PC-9 (cell line): Measurements from ENCODE around the gene HPCA. TPM values are rescaled to one million over a fixed set of nuclear protein-coding genes. Genes with fewer than 3 reads are reported as not detected.

ENCODE experiments used
- BruUV-seq: library from RNA; stranded (reverse); fragments of 400-500 nt; replicated peaks from 2 replicates; lab custom pipeline; 2021; lab: Mats Ljungman, UMichigan
- CTCF ChIA-PET: fragments of 300-600 bp; sonication (Branson Sonifier 250); formaldehyde crosslinking; loops from one replicate; lab custom pipeline; 2022; ENCODE audit warnings: antibody characterized with exemption; lab: Charles Lee
- POLR2A ChIA-PET: fragments of 300-600 bp; sonication (Branson Sonifier 250); formaldehyde crosslinking; loops from one replicate; lab custom pipeline; 2022; ENCODE audit warnings: antibody characterized with exemption; ENCODE audit not compliant: unreplicated experiment; lab: Charles Lee
- DNase-seq, 2 experiments: peaks; one replicate each; pipeline versions ENCODE4 v3.0.0 to v3.0.0-alpha.2; 2015 to 2022; ENCODE audit warnings: mixed read lengths in 1 of 2
- H2AFZ ChIP-seq: fragments of 200-600 bp; sonication (generic); 2 replicates; pipeline ENCODE4 v1.8.1; 2017; ENCODE audit warnings: antibody characterized with exemption
- H3F3A ChIP-seq: fragments of 200-600 bp; sonication (generic); 2 replicates; pipeline ENCODE4 v1.8.1; 2017; ENCODE audit warnings: antibody characterized with exemption, mild to moderate bottlenecking, low read depth; ENCODE audit not compliant: insufficient read depth
- H3K27ac ChIP-seq: fragments of 200-600 bp; sonication (generic); 2 replicates; pipeline ENCODE4 v1.6.1; 2016; ENCODE audit warnings: mixed run types
- H3K27me3 ChIP-seq: fragments of 200-600 bp; sonication (generic); 2 replicates; pipeline ENCODE4 v1.6.1; 2016; ENCODE audit warnings: low read depth, mixed run types; ENCODE audit not compliant: insufficient read depth
- H3K36me3 ChIP-seq: fragments of 200-600 bp; sonication (generic); 2 replicates; pipeline ENCODE4 v1.6.1; 2016; ENCODE audit warnings: low read depth, mixed run types
- H3K4me1 ChIP-seq: fragments of 200-600 bp; sonication (generic); replicated peaks from 2 replicates; pipeline ENCODE4 v1.6.1; 2016; ENCODE audit warnings: mixed run types; ENCODE audit not compliant: insufficient read depth
- H3K4me2 ChIP-seq: fragments of 200-600 bp; sonication (generic); 2 replicates; pipeline ENCODE4 v1.6.1; 2017; ENCODE audit warnings: mixed run types
- H3K4me3 ChIP-seq: fragments of 200-600 bp; sonication (generic); 2 replicates; pipeline ENCODE4 v1.6.1; 2016; ENCODE audit warnings: mixed run types
- H3K79me2 ChIP-seq: fragments of 200-600 bp; sonication (generic); 2 replicates; pipeline ENCODE4 v1.6.1; 2017; ENCODE audit warnings: low read depth, mixed run types
- H3K9me2 ChIP-seq: fragments of 200-600 bp; sonication (generic); 2 replicates; pipeline ENCODE4 v1.8.1; 2017; ENCODE audit warnings: mild to moderate bottlenecking; ENCODE audit not compliant: insufficient read depth
- H3K9me3 ChIP-seq: fragments of 200-600 bp; sonication (generic); 2 replicates; pipeline ENCODE4 v1.8.1; 2016; ENCODE audit warnings: low read depth; ENCODE audit not compliant: insufficient read depth
- H4K20me1 ChIP-seq: fragments of 200-600 bp; sonication (generic); 2 replicates; pipeline ENCODE4 v1.8.1; 2017; ENCODE audit not compliant: insufficient read depth
- EZH2 ChIP-seq: fragments of 200-600 bp; sonication (generic); IDR thresholded peaks from 2 replicates; pipeline ENCODE4 v1.8.0; 2017; ENCODE audit warnings: antibody characterized with exemption, low read depth
- intact Hi-C: fragments of 100-400 bp; cut with micrococcal nuclease; formaldehyde crosslinking; loops from one replicate; pipeline ENCODE4 v1.10.0; 2022; ENCODE audit not compliant: unreplicated experiment
- total RNA-seq: library from RNA; stranded (reverse); gene quantifications from 2 replicates; pipeline ENCODE4 v1.2.3, GENCODE V29; 2021
- TF ChIP-seq, protein P1 (sequence below): fragments of 200-600 bp; sonication (generic); conservative IDR thresholded peaks from 2 replicates; pipeline ENCODE4 v1.6.1; 2017; ENCODE audit warnings: mixed run types, antibody characterized with exemption, mild to moderate bottlenecking, moderate library complexity

The HPCA gene
- total RNA-seq, 1 experiment from 2014 or later: not detected

GRCh38 chr1:32859915-32860314, 26.4 kb upstream of the HPCA start:
- no peak overlapping the region for H3K4me2 ChIP-seq
- POLR2A ChIA-PET: no interaction called here
- H2AFZ ChIP-seq: no peak overlapping the region
- no peaks in the 10 kb centered on the region for H4K20me1 ChIP-seq
- no peaks in the 10 kb centered on the region for H3K27me3 ChIP-seq
- no peak for DNase-seq
- no peak overlapping the region for H3K27ac ChIP-seq
- no TSS peak for BruUV-seq
- H3K4me3 ChIP-seq: no peak overlapping the region
- peaks cover 4% of the 10 kb centered on the region for H3F3A ChIP-seq
- no peaks in the 10 kb centered on the region for H3K79me2 ChIP-seq
- no peaks in the 10 kb centered on the region for H3K9me3 ChIP-seq
- no peak for TF ChIP-seq EZH2
- TF ChIP-seq, protein P1, sequence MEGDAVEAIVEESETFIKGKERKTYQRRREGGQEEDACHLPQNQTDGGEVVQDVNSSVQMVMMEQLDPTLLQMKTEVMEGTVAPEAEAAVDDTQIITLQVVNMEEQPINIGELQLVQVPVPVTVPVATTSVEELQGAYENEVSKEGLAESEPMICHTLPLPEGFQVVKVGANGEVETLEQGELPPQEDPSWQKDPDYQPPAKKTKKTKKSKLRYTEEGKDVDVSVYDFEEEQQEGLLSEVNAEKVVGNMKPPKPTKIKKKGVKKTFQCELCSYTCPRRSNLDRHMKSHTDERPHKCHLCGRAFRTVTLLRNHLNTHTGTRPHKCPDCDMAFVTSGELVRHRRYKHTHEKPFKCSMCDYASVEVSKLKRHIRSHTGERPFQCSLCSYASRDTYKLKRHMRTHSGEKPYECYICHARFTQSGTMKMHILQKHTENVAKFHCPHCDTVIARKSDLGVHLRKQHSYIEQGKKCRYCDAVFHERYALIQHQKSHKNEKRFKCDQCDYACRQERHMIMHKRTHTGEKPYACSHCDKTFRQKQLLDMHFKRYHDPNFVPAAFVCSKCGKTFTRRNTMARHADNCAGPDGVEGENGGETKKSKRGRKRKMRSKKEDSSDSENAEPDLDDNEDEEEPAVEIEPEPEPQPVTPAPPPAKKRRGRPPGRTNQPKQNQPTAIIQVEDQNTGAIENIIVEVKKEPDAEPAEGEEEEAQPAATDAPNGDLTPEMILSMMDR: no peak
- intact Hi-C loops: no loop called here
- no peaks in the 10 kb centered on the region for H3K9me2 ChIP-seq
- no peaks in the 10 kb centered on the region for H3K4me1 ChIP-seq
- peaks cover 3% of the 10 kb centered on the region; the same call in 1 of the 2 replicates for H3K36me3 ChIP-seq
- CTCF ChIA-PET: no interaction called here

DNA sequence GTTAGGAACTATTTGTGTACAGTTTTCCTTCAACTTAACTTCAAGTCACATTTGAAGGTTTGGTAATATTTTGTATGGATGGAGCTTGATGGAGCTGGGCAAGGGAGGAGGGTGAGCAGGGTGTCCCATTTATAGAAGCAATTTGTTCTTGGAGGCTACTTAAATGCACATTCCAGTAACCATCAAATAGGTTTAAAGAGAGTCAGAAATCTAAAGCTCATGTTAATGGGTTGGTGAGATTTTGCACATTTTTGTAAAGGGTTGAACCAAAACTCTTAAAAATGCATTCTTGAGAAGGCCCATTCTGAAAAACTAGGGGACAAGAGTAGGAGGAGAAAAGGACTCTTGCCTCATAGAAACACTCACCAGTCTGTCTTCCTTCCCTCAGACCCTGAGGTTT, 25.7 kb upstream of the HPCA start:
- Histone ChIP-seq H3K36me3 (peaks cover 3% of the 10 kb centered on the region; the same call in 1 of the 2 replicates), H3K9me2 (no peaks in the 10 kb centered on the region), H3K9me3 (no peaks in the 10 kb centered on the region), H3K4me1 (no peaks in the 10 kb centered on the region), H3K4me3 (no peak overlapping the region), H3K27me3 (no peaks in the 10 kb centered on the region), H3K27ac (no peak overlapping the region), H4K20me1 (no peaks in the 10 kb centered on the region), H3K79me2 (no peaks in the 10 kb centered on the region), H2AFZ (no peak overlapping the region), H3K4me2 (no peak overlapping the region), H3F3A (peaks cover 4% of the 10 kb centered on the region; the same call in 1 of the 2 replicates)
- POLR2A ChIA-PET: no interaction called here
- intact Hi-C loops: no loop called here
- no peak for DNase-seq
- CTCF ChIA-PET: no interaction called here
- no TSS peak for BruUV-seq
- TF ChIP-seq, protein P1: no peak
- no peak for TF ChIP-seq EZH2

DNA sequence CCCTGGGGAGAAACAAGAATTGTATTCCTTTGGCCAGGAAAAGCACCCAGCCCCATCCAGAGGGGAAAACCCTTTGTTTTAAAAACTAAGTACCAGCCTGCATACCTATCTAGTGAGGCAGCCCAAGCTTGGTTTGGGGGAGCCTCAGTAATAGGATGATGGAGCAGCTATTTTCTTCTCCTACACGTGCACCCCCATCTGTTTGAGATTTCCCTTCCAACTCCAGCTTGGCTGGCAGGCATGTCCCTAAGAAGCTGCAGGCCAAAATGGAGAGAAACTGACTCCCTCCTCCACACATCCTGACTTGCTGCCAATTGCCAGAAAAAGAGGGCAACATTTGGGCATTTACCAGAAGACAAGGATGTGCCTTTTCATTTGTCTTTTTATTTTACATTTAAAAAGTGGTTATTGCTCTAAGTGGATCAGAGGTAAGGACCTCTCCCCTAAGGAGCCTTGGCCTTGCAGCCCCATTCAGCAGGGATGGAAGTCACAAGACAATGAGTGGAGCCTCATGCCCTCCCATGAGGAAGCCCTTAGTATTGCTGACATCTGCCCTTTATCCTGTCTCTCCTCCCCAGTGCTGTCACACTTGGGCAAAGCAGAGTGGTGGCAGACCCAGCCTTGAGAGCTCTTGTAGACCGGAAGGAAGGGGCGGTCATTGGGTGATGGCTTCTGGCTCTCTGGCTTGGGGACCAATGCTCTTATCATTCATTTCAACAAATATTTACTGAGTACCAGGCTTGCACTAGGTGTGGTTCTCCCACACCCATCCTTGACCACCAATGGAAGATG, 24.2 kb upstream of the HPCA start:
- DNase-seq: no peak
- Histone ChIP-seq H3K4me3 (no peak overlapping the region), H4K20me1 (no peaks in the 10 kb centered on the region), H3K4me2 (no peak overlapping the region), H3K27me3 (no peaks in the 10 kb centered on the region), H3K79me2 (no peaks in the 10 kb centered on the region), H3K4me1 (no peaks in the 10 kb centered on the region), H3K9me2 (no peaks in the 10 kb centered on the region), H2AFZ (no peak overlapping the region), H3K27ac (no peak overlapping the region), H3F3A (peaks cover 4% of the 10 kb centered on the region; the same call in 1 of the 2 replicates), H3K36me3 (no peaks in the 10 kb centered on the region; the same call in 1 of the 2 replicates), H3K9me3 (no peaks in the 10 kb centered on the region)
- no peak for TF ChIP-seq EZH2
- TF ChIP-seq, protein P1: no peak
- ChIA-PET POLR2A (no interaction called here), CTCF (no interaction called here)
- intact Hi-C loops: no loop called here
- no TSS peak for BruUV-seq
